GM18505 (cell line): ENCODE measurements around the gene CMTM5.

Experiments used
- ATAC-seq: cut with Tn5 transposase; IDR thresholded peaks from one replicate; pipeline ENCODE4 v1.9.1; 2021; ENCODE audit not compliant: unreplicated experiment
- POLR2A ChIP-seq: IDR thresholded peaks from 4 replicates; pipeline ENCODE4 v1.6.1; 2011; ENCODE audit warnings: borderline replicate concordance; ENCODE audit not compliant: insufficient read depth, insufficient read length; ENCODE audit errors: extremely low read depth

CMTM5 gene

GRCh38 chr14:23376482-23377197 is at the start of gene CMTM5:
Gene CMTM5 (plus strand): TSS chr14:23377046. CDS start chr14:23377252, 206 bp downstream.
- no peak for ATAC-seq
- TF ChIP-seq POLR2A, result no peak

- no peak for ATAC-seq
These were observed 48.7 kb upstream of the CMTM5 start for GRCh38 chr14:23327947-23328744.

GRCh38 chr14:23335623-23336022 is 41.2 kb upstream of the CMTM5 start:
- no peak for ATAC-seq
- no peak for TF ChIP-seq POLR2A

More at GRCh38 chr14:23327947-23328744, 48.7 kb upstream of the CMTM5 start:
- TF ChIP-seq POLR2A, result peak; percentile 24

GRCh38 chr14:23339506-23340268 is 37.2 kb upstream of the CMTM5 start:
- ATAC-seq, result no peak
- TF ChIP-seq POLR2A, result no peak

GRCh38 chr14:23344481-23344880 is 32.4 kb upstream of the CMTM5 start:
- TF ChIP-seq POLR2A, result no peak
- no peak for ATAC-seq

GRCh38 chr14:23345987-23346692 is 30.7 kb upstream of the CMTM5 start:
- no peak for TF ChIP-seq POLR2A
- no peak for ATAC-seq

GRCh38 chr14:23346693-23347405 is 30.0 kb upstream of the CMTM5 start:
- no peak for TF ChIP-seq POLR2A
- no peak for ATAC-seq

- no peak for TF ChIP-seq POLR2A
- no peak for ATAC-seq
These were observed 29.2 kb upstream of the CMTM5 start for GRCh38 chr14:23347406-23348296.

GRCh38 chr14:23348297-23348655 is 28.6 kb upstream of the CMTM5 start:
- no peak for TF ChIP-seq POLR2A
- ATAC-seq, result no peak

GRCh38 chr14:23349156-23349845 is 27.5 kb upstream of the CMTM5 start:
- no peak for ATAC-seq

More at GRCh38 chr14:23349156-23349845, 27.5 kb upstream of the CMTM5 start:
- TF ChIP-seq POLR2A, result no peak
